Fibroblast of lung (primary cell): ENCODE measurements around the gene RAI1. TPM values are rescaled to one million over a fixed set of nuclear protein-coding genes. Genes with fewer than 3 reads are reported as not detected.

Experiments
- DNase-seq, 2 donors: peaks; one replicate each; pipeline versions ENCODE4 v3.0.0 to v3.0.0-alpha.2; 2010; ENCODE audit warnings: low read depth in 2 of 2
- H2AFZ ChIP-seq: 2 replicates; pipeline ENCODE4 v1.5.1; 2012; ENCODE audit warnings: low read length, control low read depth, inconsistent platforms
- H3K27ac ChIP-seq: 2 replicates; pipeline ENCODE4 v1.5.1; 2011; ENCODE audit warnings: low read length, control low read depth; ENCODE audit not compliant: insufficient read depth
- H3K27me3 ChIP-seq: 2 replicates; pipeline ENCODE4 v1.5.1; 2011; ENCODE audit warnings: mild to moderate bottlenecking, low read length; ENCODE audit not compliant: control insufficient read depth, insufficient read depth
- H3K36me3 ChIP-seq: 2 replicates; pipeline ENCODE4 v1.5.1; 2011; ENCODE audit warnings: low read length; ENCODE audit not compliant: control insufficient read depth, insufficient read depth
- H3K4me1 ChIP-seq: 2 replicates; pipeline ENCODE4 v1.5.1; 2011; ENCODE audit warnings: low read length; ENCODE audit not compliant: control insufficient read depth, insufficient read depth; ENCODE audit errors: extremely low read depth
- H3K4me2 ChIP-seq: 2 replicates; pipeline ENCODE4 v1.5.1; 2011; ENCODE audit warnings: low read length, control low read depth; ENCODE audit not compliant: insufficient read depth; ENCODE audit errors: extremely low read depth
- H3K4me3 ChIP-seq, 4 experiments: fragments of 200-600 bp in 1 of 4; sonication (generic) in 1 of 4; replicated peaks in 1 of 4; 2 replicates each; pipeline ENCODE4 v1.5.1; 2011 to 2016; ENCODE audit warnings: low read length in 4 of 4, low read depth in 3 of 4, mild to moderate bottlenecking in 3 of 4, control low read depth in 2 of 4, inconsistent platforms in 1 of 4, mixed read lengths in 1 of 4; ENCODE audit not compliant: insufficient read depth in 1 of 4; ENCODE audit errors: control extremely low read depth in 1 of 4
- H3K79me2 ChIP-seq: 2 replicates; pipeline ENCODE4 v1.5.1; 2012; ENCODE audit warnings: mild to moderate bottlenecking, low read length, inconsistent platforms; ENCODE audit not compliant: control insufficient read depth, insufficient read depth
- H3K9ac ChIP-seq: 2 replicates; pipeline ENCODE4 v1.5.1; 2011; ENCODE audit warnings: mild to moderate bottlenecking, low read length, control low read depth; ENCODE audit not compliant: insufficient read depth
- H3K9me3 ChIP-seq: 2 replicates; pipeline ENCODE4 v1.5.1; 2012; ENCODE audit warnings: low read depth, low read length; ENCODE audit not compliant: control insufficient read depth, insufficient read depth
- H4K20me1 ChIP-seq: 2 replicates; pipeline ENCODE4 v1.5.1; 2011; ENCODE audit warnings: low read length; ENCODE audit not compliant: control insufficient read depth, insufficient read depth; ENCODE audit errors: extremely low read depth
- CTCF ChIP-seq, 2 donors: IDR thresholded peaks in 1 of 2; conservative IDR thresholded peaks in 1 of 2; 1 replicate in 1 of 2; 2 replicates in 1 of 2; pipeline ENCODE4 v1.5.1; 2011 to 2012; ENCODE audit warnings: low read length in 2 of 2, control low read depth in 1 of 2, inconsistent platforms in 1 of 2, low read depth in 1 of 2, mild to moderate bottlenecking in 1 of 2
- EZH2 ChIP-seq: IDR thresholded peaks from 2 replicates; pipeline ENCODE4 v1.5.1; 2012; ENCODE audit warnings: low read length, control low read depth, mild to moderate bottlenecking; ENCODE audit errors: missing control alignments
- polyA plus RNA-seq, 2 donors: library from polyadenylated mRNA; depleted of rRNA in 1 of 2; stranded (reverse) in 1 of 2; unstranded in 1 of 2; fragments of >200 nt; gene quantifications; 2 replicates each; pipeline ENCODE4 v1.2.1, GENCODE V29; 2011 to 2012; ENCODE audit warnings: missing spikeins in 1 of 2
- total RNA-seq: library from RNA; depleted of rRNA; stranded (reverse); fragments of >200 nt; gene quantifications from 2 replicates; pipeline ENCODE4 v1.2.1, GENCODE V29; 2014

Gene RAI1
- total and polyA plus RNA-seq, 2 donors (not counting 1 experiment from before 2014, with no cell fraction given): 2.1 to 6.6 TPM

DNA sequence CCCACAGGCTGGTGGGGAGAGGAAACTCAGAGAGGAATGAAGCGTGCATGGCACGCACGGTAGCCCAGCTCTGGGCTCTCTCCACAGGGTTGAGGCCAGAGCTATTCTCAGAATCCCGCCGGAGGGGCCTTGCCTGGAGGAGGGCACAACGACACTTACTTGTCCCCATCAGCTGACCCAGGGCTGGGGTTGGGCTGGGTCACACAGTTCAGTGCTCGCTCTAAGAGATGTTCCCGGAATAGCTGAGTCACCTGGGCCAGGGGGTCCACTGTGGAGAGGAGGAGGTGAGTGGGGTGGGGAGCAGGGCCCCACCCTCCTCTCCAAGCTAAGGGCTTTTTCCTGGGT, 133.8 kb downstream of the RAI1 start:
- Histone ChIP-seq H3K36me3 (peaks cover 54% of the 10 kb centered on the region), H2AFZ (no peak overlapping the region), H3K4me2 (no peak overlapping the region), H3K9me3 (no peaks in the 10 kb centered on the region), H3K27me3 (no peaks in the 10 kb centered on the region), H3K27ac (no peak overlapping the region), H3K4me1 (peaks cover 16% of the 10 kb centered on the region), H3K4me3 (no peak overlapping the region), H4K20me1 (no peaks in the 10 kb centered on the region), H3K9ac (no peak overlapping the region), H3K79me2 (peaks cover 3% of the 10 kb centered on the region)
- no peak for DNase-seq
- TF ChIP-seq EZH2 (no peak), CTCF (conservative IDR thresholded peaks at IDR 0.05 in 1 of 2, IDR thresholded peaks at IDR 0.05 in 1 of 2; ENCODE audit: low read depth in 1 of 2, low read length in 2 of 2) (no peak)

GRCh38 chr17:17815436-17816200, 134.4 kb downstream of the RAI1 start:
- Histone ChIP-seq H3K27ac (no peak overlapping the region), H3K4me2 (no peak overlapping the region), H3K27me3 (no peaks in the 10 kb centered on the region), H3K36me3 (peaks cover 55% of the 10 kb centered on the region), H3K79me2 (peaks cover 9% of the 10 kb centered on the region), H4K20me1 (no peaks in the 10 kb centered on the region), H2AFZ (no peak overlapping the region), H3K4me3 (no peak overlapping the region), H3K9me3 (no peaks in the 10 kb centered on the region), H3K4me1 (peaks cover 22% of the 10 kb centered on the region), H3K9ac (no peak overlapping the region)
- DNase-seq: no peak
- TF ChIP-seq EZH2 (no peak), CTCF (conservative IDR thresholded peaks at IDR 0.05 in 1 of 2, IDR thresholded peaks at IDR 0.05 in 1 of 2; ENCODE audit: low read depth in 1 of 2, low read length in 2 of 2) (no peak)

DNA sequence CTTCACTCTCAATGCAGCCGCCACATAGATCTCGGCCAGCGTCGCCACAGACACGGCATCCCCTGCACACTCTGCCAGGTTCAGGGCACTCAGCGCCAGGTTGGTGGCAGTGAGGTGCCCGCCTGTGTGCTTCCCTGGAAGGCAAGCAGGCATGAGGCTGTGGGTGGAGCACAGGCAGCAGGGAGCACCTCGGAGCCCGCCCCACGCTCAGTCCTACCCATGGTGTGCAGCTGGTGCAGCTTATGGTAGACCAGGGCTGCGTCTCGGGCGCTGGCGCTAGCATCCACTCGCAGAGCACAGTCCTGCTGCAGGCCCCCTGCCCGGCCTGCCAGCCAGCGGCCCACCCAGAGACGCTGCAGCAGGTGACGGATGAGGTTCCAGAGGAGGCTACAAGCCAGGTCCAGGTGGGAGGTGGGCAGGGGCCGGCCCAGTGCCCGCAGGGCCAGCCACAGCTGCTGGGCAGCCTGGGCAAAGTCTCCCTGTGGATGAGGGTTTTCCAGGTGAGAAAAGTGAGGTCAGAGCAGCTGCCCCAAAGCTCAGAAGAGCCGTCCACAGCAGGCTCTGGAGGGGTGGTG, 135.1 kb downstream of the RAI1 start:
- peaks cover 16% of the 10 kb centered on the region for H3K79me2 ChIP-seq
- no peak for DNase-seq

More for the DNA sequence above, 135.1 kb downstream of the RAI1 start:
- Histone ChIP-seq H3K4me2 (no peak overlapping the region), H3K9me3 (no peaks in the 10 kb centered on the region), H3K36me3 (peaks cover 54% of the 10 kb centered on the region), H3K4me1 (peaks cover 29% of the 10 kb centered on the region), H3K4me3 (no peak overlapping the region), H3K9ac (no peak overlapping the region), H3K27me3 (no peaks in the 10 kb centered on the region), H2AFZ (no peak overlapping the region), H4K20me1 (no peaks in the 10 kb centered on the region), H3K27ac (no peak overlapping the region)
- TF ChIP-seq CTCF (conservative IDR thresholded peaks at IDR 0.05 in 1 of 2, IDR thresholded peaks at IDR 0.05 in 1 of 2; ENCODE audit: low read depth in 1 of 2, low read length in 2 of 2) (no peak), EZH2 (no peak)
